ENCODE measurements around the gene NCR2. TPM values are rescaled to one million over a fixed set of nuclear protein-coding genes. Genes with fewer than 3 reads are reported as not detected.

NCR2 gene
- polyA plus RNA-seq, 1 of the 3 experiments (the other 2 are of a cell fraction) = not detected

GRCh38 chr6:41321183-41321582 lies 14.2 kb upstream of the NCR2 start:
- H3K9me3 ChIP-seq = no peaks in the 10 kb centered on the region
- WGBS (ENCODE audit: low lambda C conversion rate) = 33% methylated on average over 4 of the region's 4 CpGs
- H3K79me2 ChIP-seq (ENCODE audit: insufficient read depth) = no peaks in the 10 kb centered on the region
- H3K36me3 ChIP-seq (replicated peaks in 1 of 2; ENCODE audit: control insufficient read depth in 1 of 2, insufficient read depth in 2 of 2, low read length in 1 of 2) = no peaks in the 10 kb centered on the region
- peaks cover 12% of the 10 kb centered on the region; the same call in 1 of the 2 replicates for H3K27me3 ChIP-seq (ENCODE audit: insufficient read depth)
- no peaks in the 10 kb centered on the region for H3K9me2 ChIP-seq
- H3K4me2 ChIP-seq = no peak overlapping the region
- H4K20me1 ChIP-seq (ENCODE audit: insufficient read depth) = no peaks in the 10 kb centered on the region
- H3K27ac ChIP-seq (ENCODE audit: low read depth in 2 of 2, low read length in 1 of 2) = no peak overlapping the region
- H3K4me3 ChIP-seq (ENCODE audit: low read depth in 2 of 2, low read length in 1 of 2) = no peak overlapping the region
- ChIA-PET POLR2A (no interaction called here), CTCF (interaction anchor here (1.2 to 4.9 kb wide), 3 partner anchors 11 to 15 kb away, joined by 3 to 80 read pairs (median 50); partner anchors contain the start of gene NCR2)
- H2AFZ ChIP-seq (ENCODE audit: low read depth) = no peak overlapping the region
- TF ChIP-seq CHD2 (IDR thresholded peaks at IDR 0.05; ENCODE audit: low read length, partially characterized antibody) (no peak), JUND (IDR thresholded peaks at IDR 0.05) (no peak), RXRA (IDR thresholded peaks at IDR 0.05; ENCODE audit: borderline replicate concordance, low read depth) (no peak), TEAD4 (IDR thresholded peaks at IDR 0.05; ENCODE audit: borderline replicate concordance, insufficient read depth) (no peak), TCF12 (IDR thresholded peaks at IDR 0.05) (no peak), TAF1 (IDR thresholded peaks at IDR 0.05; ENCODE audit: borderline replicate concordance, low read depth, low read length) (no peak), POLR2AphosphoS5 (IDR thresholded peaks at IDR 0.05; ENCODE audit: low read depth, low read length) (no peak), CTCF (IDR thresholded peaks at IDR 0.05) (no peak), PBX3 (IDR thresholded peaks at IDR 0.05) (no peak), EP300 (IDR thresholded peaks at IDR 0.05; ENCODE audit: borderline replicate concordance in 1 of 2, low read depth in 1 of 2, low read length in 1 of 2) (no peak), MEF2A (IDR thresholded peaks at IDR 0.05; ENCODE audit: borderline replicate concordance, low read depth) (no peak), FOXJ3 (CRISPR knock-in tag; IDR thresholded peaks at IDR 0.05) (no peak), REST (IDR thresholded peaks at IDR 0.05; ENCODE audit: low read depth, low read length) (no peak)
- TF ChIP-seq, protein P1, sequence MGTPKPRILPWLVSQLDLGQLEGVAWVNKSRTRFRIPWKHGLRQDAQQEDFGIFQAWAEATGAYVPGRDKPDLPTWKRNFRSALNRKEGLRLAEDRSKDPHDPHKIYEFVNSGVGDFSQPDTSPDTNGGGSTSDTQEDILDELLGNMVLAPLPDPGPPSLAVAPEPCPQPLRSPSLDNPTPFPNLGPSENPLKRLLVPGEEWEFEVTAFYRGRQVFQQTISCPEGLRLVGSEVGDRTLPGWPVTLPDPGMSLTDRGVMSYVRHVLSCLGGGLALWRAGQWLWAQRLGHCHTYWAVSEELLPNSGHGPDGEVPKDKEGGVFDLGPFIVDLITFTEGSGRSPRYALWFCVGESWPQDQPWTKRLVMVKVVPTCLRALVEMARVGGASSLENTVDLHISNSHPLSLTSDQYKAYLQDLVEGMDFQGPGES (IDR thresholded peaks at IDR 0.05; ENCODE audit: low read depth, low read length) = no peak
- no peak for DNase-seq
- peaks cover 0 to 2% of the 10 kb centered on the region in 2 experiments; a peak in 1 of 4 replicates for H3K4me1 ChIP-seq (ENCODE audit: control insufficient read depth in 1 of 2, insufficient read depth in 2 of 2, low read depth in 1 of 2, low read length in 1 of 2)
- no peak overlapping the region for H3K9ac ChIP-seq
- H3F3A ChIP-seq (replicated peaks; ENCODE audit: insufficient read depth) = peaks cover 6% of the 10 kb centered on the region

Measured in SK-N-SH (cell line).